Activated CD8-positive, alpha-beta memory T cell treated with anti-CD3 and anti-CD28 coated beads, Interleukin-2, amount 50 U/mL, for 1 hour (primary cell): ENCODE data around the gene MS4A18.
A peak's percentile ranks its signal among the peaks of the same experiment; 100 is the strongest.

Source experiments
- DNase-seq: peaks from one replicate; pipeline ENCODE4 v3.0.0-alpha.2; 2020; ENCODE audit errors: extremely low read depth

MS4A18 gene

DNA sequence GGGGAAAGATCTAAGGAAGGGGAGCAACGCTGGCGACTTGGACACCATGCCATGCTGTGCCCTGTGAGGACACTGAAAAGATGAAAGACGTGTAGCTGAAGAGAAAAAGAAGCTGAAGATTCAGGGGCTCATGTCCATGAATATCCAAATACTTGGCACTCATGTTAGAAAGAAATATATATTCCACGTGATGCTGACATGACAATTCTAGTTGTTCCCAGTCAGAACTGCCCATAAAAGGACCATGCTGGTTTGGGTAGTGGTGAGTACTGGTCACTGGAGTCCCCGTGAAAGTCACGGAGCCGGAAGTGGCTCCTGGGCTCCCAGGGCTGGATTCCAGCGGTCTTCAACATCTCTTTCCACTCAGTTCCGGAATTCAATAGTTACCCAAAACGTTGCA is 42.0 kb downstream of the MS4A18 start:
- no peak for DNase-seq

DNA sequence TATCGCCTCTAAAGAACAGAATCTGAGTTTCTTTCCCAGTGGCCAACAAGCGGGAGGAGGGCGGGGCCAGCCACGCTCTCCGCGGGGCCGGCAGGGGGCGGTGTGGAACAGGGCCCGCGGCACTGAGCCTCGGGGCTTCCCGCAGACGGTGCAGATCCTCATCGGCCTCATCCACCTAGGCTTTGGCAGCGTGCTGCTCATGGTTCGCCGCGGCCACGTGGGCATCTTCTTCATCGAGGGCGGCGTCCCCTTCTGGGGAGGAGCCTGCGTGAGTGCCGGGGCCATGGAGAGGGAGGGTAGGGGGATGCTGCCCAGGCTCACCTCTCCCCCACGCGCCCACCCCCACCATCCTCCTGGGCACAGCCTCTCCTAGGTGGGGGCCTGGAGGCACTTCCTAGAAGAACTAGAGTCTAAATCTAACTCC is 42.9 kb downstream of the MS4A18 start:
- no peak for DNase-seq

DNA sequence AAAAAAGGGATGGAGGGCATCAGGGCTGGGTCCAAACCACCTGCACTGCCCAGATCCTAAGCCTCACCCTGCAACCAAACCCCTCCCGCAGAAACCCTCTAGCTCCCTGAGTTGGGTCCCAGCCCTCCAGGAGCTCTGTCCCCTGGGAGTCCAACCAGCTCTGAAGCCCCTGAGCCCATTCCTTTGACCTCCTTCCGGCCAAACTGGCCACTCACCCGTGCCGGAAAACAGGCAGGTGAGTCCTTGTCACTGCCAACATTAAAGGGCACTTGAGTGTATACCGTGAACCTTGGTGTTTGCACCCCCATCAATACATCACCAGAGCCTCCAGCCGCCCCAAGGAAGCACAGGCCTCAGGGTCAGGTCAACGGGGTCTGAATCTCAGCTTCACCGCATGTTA is 43.7 kb downstream of the MS4A18 start:
- DNase-seq: no peak

DNA sequence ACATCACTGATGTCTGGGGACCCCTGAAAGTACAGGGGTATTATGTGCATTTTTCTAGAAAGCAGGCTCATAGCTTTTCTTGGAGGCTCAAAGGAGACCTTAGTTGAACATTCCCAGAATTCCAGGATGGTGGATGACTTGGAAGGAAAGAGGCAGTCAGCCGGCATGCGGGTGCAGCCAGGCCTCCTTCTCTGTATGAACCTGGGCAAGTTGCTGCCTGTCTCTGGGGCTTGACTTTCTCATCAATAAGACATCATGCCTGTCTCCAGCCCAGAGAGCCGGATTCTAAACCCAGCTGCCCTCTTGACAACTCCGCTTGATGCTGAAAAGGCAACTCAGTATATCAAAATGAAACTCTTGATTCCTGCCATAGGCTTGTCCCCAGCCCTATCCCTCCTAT is 44.8 kb downstream of the MS4A18 start:
- DNase-seq: no peak

DNA sequence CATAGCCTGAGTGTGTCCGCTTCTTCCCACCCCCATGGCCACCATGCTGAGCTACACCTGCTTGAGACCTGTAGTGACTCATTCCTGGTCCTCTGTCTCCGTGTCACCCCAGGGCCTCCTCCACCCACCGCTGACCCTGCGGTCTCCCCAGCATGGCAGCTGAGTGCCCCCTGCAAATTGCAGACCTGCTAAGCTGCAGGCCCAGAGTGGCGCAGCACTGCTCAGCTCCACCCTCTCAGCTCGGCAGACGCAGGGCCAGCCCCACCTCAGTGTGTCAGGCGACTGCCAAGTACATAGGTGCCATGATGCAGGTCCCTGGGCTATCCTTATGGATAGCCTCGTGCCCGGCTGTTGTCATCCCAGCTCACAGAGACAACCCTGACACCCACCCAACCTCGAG is 45.3 kb downstream of the MS4A18 start:
- no peak for DNase-seq

DNA sequence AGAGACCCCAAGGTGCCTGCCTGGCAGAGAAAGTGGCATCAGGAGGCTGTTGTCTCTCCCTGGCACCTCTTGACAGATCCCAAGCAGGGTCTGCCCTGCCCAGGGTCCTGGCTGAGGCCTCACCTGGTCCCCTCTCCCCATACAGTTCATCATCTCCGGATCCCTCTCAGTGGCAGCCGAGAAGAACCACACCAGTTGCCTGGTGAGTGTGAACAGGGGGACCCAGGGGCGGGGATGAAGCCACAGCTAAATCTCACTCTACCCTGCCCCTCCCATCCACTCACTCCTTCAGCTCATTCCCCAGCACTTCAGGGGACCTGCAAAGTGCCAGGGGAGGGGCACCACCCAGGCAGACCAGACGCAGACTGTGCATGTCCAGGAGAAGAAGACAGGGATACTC is 46.6 kb downstream of the MS4A18 start:
- no peak for DNase-seq

DNA sequence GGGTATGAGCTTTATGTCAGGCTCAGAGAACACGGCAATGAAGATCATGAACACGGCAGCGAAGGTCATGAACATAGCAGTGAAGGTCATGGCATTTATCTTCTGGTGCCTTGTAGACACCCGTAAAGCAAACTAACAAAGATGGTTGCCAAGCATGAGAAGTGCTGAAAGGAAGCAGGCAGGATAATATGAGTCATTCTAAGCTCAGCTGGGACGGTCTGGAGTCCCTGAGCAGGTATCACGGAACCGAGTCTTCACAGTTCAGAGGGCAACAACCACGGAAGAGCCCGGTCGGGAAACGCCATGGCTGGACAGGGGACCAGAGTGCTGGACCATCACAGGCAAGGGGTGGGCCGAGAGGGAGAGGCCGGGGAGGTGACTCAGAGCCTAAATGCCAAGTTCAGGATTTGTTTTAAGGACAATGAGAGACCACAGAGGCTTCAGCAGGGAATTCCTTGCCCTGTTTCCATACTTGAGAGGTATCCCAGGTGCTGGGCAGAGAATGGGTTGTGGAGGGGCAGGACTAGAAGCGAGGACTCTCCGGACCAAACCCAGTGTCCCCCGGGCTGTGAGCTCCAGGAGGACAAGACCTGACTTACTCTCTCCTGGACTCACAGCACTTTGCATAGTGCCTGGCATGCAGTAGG is 47.5 kb downstream of the MS4A18 start:
- no peak for DNase-seq

DNA sequence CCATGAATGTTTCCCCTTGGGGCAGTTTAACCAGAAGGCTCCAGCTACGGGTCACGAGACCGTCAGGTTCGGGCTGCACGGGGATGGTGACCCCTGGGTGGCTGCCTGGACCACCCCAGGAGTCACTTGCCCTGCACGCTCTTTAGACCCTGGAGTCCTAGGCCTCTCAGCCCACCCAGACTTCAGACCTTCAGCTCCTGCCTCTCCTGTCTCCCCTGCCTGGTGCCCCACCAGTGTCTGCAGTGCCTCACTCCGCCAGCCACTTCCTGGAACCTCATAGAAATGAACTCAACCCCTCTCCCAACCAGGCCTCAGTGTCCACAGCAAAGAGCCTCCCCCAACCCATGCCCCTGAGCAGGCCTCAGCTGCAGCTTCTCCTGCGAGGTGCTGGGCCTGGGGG is 48.1 kb downstream of the MS4A18 start:
- DNase-seq: no peak

DNA sequence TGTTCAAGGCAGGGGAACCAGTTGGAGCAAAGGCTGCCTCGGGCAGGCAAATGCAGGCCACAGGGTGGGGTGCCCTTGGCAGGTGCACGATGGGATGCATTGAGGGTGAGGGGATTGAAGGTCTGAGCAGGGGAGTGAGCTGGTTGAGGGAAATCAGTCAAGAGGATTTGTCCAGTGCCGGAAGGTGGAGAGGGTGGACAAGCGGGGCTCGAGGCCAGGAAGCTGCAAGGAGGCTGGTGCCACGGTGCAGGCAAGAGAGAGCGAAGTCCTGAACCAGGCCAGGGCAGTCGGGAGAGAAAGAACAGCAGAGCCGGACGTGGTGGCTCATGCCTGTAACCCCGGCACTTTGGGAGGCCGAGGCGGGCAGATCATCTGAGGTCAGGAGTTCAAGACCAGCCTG is 50.2 kb downstream of the MS4A18 start:
- no peak for DNase-seq

DNA sequence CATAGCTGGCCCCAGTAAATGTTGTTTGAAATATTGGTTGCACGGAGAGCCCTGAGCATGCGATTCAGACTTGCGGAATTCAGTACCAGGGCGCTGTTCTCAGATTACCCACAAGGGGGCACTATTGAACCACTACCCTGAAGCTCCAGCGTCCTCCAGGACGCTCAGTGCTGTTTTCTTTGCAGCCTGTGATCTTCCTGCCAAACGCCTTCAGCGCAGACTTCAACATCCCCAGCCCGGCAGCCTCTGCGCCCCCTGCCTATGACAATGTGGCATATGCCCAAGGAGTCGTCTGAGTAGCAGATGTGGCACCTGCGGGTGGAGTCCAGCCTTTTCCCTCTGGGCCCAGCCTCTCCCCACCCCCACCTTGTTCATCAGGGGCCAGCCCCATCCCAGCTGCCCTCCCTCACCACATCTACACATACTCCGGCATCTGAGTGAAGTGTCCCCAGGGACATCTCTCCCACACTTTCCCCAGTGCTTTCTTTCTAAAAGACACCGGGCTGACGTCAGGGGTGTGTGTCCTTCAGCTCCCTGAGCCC is 51.0 kb downstream of the MS4A18 start:
- DNase-seq: peak; percentile 42

DNA sequence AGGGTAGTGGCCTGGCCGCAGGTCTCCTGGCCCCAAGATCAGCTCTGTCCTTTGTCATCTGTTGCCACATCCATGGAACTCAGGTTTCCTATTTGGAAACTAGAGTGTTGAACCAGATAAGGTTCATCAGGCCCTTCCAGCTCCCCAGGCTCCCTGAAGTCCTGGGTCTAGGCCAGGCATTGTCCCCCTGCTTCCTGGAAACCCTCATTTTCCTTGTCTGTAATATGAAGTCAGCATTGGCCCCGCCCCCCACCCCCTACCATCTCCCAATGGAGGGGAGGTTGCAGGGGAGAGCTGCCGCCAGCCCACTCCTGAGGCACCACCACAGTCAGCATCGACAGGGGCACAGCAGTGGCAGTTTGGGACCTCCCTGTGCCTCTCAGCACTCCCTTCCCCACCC is 51.6 kb downstream of the MS4A18 start:
- no peak for DNase-seq

DNA sequence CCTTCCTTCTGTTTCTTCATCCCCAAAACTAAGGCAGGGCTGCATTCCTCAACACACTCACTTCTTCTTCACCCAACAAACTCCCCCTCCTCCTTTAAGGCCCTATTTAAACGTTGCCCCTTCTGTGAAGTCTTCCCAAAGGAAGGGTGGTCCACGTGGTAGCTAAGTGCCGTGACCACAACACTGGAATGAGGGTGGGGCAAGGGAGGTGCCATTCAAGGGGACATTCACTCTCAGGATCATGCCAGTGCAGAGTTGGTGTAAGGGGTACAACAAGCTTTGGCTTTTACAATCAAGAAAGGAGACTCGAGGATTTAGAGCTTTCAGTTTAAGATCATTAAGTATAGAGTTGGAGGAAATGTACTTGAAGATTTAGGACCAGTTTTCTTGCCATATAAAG is 52.6 kb downstream of the MS4A18 start:
- no peak for DNase-seq

DNA sequence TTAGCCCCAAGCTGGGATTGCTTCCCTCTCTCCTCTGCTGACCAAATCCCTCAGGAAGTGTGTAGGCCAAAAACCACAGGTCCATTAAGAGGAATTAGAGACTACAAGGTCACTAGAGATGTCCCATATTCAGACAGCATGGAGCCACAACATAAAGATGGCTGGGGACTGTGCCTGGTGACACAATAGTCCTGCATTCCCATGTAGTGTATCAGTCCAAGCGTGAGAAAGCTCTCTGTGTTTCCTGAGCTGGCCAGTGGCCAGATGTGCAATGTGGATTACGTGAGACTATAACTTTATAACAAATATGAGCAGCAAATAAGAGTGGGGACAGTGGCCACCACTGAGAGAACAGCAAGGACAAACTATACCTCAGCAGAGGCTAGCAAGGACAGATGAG is 53.1 kb downstream of the MS4A18 start:
- DNase-seq: no peak

DNA sequence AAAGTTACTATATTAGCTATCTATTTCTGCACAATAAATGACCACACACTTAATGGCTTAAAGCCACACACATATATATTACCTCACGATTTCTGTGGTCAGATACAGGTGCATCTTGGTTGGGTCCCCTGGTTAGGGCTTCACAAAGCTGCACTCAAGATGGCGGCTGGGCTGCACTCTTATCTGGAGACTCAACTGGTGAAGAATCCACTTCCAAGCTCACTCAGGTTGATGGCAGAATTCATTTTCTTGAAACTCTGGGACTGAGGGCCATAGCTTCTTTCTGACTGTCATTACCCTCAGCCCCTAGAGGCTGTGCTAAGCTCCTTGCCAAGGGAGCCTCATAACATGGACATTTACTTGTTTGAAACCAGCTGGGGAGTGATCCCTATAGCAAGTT is 55.5 kb downstream of the MS4A18 start:
- no peak for DNase-seq

DNA sequence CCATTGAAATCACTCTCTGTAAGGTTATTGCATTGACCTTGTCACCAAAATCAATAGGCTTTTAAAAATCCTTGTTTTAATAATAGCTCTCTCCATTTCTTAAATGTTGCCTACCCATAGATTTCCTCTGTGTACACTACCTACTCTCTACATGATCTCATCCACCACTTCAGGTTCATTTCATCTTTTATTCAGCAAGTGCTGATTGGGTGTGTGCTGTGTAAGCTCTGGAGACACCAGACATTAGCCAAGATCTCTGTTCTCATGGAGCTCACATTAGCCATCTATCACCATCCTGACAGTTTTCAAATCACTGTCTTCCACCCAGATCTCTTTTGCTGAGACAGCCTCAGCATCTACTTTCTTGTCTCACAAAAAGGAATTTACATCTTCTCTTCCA is 56.3 kb downstream of the MS4A18 start:
- DNase-seq: no peak

DNA sequence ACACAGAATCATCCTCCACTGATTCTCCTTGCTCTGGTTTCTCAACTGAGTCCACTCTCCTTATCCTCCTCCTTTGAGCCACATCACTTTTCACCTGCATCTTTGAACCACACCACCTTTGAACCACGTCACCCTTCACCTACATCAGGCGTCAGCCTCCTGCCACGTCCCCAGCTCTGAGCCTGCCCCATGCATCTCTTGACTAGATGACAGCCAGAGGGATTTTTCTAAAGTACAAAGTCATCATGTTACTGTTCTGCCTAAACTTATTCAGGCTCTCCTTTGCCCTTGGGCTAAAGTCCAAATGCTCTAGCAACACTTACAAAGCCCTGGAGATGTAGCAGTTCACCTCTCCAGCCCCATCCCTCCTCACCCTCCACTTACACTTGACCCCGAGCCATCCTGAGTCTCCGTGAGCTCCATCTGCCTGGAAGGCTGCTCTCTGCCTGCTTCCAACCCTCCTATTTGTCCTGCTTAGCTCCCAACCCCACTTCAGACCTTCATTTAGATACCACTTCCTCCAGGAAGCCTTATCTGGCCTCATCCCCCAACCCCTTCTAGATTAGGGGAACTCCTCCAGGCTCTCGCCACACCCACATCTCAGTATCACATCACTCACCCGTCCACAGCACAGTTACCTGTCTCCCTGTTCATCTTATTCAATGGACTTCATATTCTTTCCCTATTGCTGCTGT is 56.9 kb downstream of the MS4A18 start:
- no peak for DNase-seq

DNA sequence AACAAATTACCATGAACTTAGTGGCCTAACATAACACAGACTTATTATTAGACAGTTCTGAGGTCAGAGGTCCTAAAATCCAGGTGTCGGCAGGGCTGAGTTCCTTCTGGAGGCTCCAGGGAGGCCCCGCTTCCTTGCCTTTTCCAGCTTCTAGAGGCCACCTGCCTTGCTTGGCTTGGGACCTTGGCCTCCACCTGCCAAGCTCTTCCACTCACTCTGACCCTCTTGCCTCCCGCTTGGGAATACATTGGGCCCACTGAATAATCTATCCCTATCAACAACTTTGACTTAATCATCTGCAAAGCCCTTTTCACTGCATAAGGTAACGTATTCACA is 57.4 kb downstream of the MS4A18 start:
- no peak for DNase-seq

DNA sequence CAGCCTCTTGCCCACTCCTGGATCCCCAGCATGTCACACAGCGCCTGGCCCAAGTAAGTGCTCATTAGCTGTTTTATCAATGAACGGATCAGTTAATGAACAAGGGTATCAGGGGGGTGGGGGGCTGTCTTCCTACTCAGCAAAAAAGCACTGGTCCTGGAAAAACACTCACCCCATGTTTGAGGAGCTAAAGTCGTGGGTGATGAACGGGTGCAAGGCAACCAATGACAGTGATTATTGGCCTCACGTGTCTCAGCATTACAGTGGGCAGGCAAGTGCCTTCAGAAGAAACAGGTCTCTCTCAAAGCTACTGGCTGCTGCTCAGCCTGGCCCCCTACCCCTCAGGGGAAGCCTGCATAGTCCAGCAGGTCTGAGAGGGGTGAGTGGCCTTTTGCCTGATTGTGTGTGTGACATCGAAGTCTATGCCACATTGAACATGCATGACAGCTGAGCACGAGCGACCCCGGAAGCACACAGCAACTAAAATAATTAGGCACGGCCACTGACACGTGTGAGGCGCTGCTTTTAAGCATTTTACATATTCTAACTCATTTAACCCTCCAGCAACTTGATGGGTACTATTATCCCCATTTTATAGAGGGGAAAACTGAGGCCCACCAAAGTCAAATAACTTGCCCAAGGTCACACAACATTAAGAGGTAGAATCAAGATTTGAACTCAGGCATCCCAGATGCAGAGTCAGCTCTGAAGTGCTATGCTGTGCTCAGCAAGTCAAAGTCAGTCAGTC is 58.0 kb downstream of the MS4A18 start:
- DNase-seq: no peak

DNA sequence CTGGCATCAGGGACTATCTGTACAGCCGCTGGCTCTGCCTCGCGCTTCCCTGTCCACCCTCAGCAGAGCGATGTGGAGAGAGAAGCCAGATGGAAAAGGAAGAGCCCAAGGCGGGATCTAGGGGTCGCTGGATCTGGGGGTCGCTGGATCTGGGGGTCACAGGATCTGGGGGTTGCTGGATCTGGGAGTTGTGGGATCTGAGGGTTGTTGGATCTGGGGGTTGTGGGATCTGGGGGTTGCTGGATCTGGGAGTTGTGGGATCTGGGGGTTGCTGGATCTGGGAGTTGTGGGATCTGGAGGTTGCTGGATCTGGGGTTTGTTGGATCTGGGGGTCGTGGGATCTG is 58.6 kb downstream of the MS4A18 start:
- DNase-seq: no peak

DNA sequence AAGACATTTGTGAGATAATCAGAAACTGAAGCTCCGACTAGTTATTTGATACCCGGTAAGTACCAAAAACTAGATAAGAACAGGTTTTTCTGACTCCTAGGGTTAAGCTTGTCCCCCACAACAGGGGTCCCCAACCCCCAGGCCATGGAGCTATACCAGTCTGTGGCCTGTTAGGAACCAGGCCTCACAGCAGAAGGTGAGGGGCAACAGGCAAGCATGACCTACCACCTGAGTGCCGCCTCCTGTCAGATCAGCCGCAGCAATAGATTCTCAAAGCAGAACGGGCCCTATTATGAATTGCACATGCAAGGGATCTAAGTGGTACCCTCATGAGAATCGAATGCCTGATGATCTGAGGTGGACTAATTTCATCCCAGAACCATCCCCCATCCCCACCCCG is 59.4 kb downstream of the MS4A18 start:
- no peak for DNase-seq

DNA sequence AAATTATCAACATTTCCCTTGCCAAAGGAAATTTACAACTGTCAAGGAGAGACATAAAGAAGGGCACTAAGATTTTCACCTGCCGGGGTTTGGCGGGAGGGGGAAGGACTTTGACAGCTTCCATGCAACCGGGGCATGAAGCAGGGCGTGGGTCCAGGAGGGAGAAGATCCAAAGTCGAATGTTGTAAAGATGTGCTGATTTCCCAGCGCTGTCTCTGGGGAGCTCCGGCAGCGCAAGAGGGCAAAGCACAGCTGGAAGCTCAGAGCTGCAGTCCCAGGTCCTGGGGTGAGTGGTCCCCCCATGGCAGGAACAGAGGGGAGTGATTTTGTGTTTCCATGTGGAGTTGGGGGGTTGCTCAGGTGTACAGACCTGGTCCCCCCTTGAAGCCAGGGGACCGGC is 60.6 kb downstream of the MS4A18 start, which contains the start of gene MS4A10:
Gene MS4A10 (plus strand): TSS at position 198 of the 400 bp plus-strand sequence. CDS start 5,003 bp downstream, outside the sequence.
- no peak for DNase-seq

DNA sequence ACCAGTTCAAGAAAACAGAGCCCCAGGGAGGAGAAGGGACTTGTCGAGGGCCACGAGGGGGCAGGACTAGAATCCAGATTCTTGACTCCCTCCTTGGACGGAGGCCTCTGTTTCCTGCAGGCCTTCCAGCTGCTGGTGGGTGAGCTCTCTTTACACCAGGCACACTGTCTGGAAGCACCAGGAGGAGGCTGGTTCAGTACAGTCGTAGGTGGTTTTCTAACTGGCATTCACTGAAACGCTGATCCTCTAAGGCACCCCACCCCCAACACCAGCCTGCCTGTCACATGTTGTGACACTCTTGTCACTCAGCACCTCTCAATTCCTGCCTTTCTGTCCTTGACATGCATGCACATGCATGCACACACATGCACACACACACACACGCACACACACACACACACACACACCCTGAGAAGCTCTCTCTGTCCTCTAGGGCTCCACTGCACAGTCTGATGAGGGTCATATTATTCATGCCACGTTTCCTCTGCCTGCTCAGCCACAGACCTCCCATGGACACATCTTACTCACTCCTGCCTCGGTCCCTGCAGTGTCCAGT is 61.4 kb downstream of the MS4A18 start:
- DNase-seq: no peak
